Measurements from ENCODE around the gene SORCS3. TPM values are rescaled to one million over a fixed set of nuclear protein-coding genes. Genes with fewer than 3 reads are reported as not detected.

Gene SORCS3
- total RNA-seq, 1 donor from 2014 or later = not detected

- TF ChIP-seq CTCF (IDR thresholded peaks at IDR 0.05) = no peak
- CTCF ChIA-PET = no interaction called here
- POLR2A ChIA-PET = no interaction called here
- H3K27ac Mint-ChIP-seq = no peak overlapping the region
- DNase-seq = no peak
- H3K27me3 Mint-ChIP-seq = peaks cover 3% of the 10 kb centered on the region
- H3K4me3 Mint-ChIP-seq = no peak overlapping the region
- intact Hi-C loops (cut with micrococcal nuclease) = no loop called here
- no peaks in the 10 kb centered on the region for H3K4me1 Mint-ChIP-seq
- no peak for ATAC-seq (ENCODE audit: low read depth)
- H3K9me3 Mint-ChIP-seq = no peaks in the 10 kb centered on the region
- no peaks in the 10 kb centered on the region for H3K36me3 Mint-ChIP-seq (ENCODE audit: low read depth)
Observed at GRCh38 chr10:104937567-104937966, 296.5 kb downstream of the SORCS3 start.

GRCh38 chr10:104938031-104938430 is 296.9 kb downstream of the SORCS3 start:
- no peak for TF ChIP-seq CTCF (IDR thresholded peaks at IDR 0.05)
- no peak overlapping the region for H3K4me3 Mint-ChIP-seq
- intact Hi-C loops (cut with micrococcal nuclease) = no loop called here
- POLR2A ChIA-PET = no interaction called here
- no peak for ATAC-seq (ENCODE audit: low read depth)
- CTCF ChIA-PET = no interaction called here
- H3K36me3 Mint-ChIP-seq (ENCODE audit: low read depth) = no peaks in the 10 kb centered on the region
- H3K27ac Mint-ChIP-seq = no peak overlapping the region
- no peaks in the 10 kb centered on the region for H3K4me1 Mint-ChIP-seq
- H3K27me3 Mint-ChIP-seq = peaks cover 3% of the 10 kb centered on the region
- no peak for DNase-seq
- H3K9me3 Mint-ChIP-seq = no peaks in the 10 kb centered on the region

- CTCF ChIA-PET = no interaction called here
- DNase-seq = no peak
- ATAC-seq (ENCODE audit: low read depth) = no peak
- no peak for TF ChIP-seq CTCF (IDR thresholded peaks at IDR 0.05)
- intact Hi-C loops (cut with micrococcal nuclease) = no loop called here
- POLR2A ChIA-PET = no interaction called here
- Mint-ChIP-seq H3K9me3 (no peaks in the 10 kb centered on the region), H3K4me1 (no peaks in the 10 kb centered on the region), H3K36me3 (ENCODE audit: low read depth) (no peaks in the 10 kb centered on the region), H3K27me3 (no peaks in the 10 kb centered on the region), H3K27ac (no peak overlapping the region), H3K4me3 (no peak overlapping the region)
Observed at GRCh38 chr10:104941662-104942061, 300.6 kb downstream of the SORCS3 start.

DNA sequence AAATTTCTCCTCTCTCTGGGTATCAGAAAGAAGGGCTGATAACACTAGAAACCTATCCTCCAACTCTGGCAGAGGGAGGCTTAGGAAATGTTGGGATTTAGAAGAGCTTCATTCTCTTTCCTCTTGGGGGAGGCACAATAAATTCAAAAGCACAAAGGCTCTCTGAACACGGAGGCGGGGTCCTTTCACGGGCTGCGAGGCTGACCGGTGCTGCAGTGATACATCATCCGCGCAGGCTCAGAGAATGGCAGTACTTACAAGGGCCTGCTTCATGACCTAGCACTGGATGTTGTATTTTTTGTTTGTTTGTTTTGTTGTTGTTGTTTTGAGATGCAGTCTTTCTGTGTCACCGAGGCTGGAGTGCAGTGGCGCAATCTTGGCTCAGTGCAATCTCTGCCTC is 306.2 kb downstream of the SORCS3 start:
- no peaks in the 10 kb centered on the region for H3K27me3 Mint-ChIP-seq
- no peaks in the 10 kb centered on the region for H3K9me3 Mint-ChIP-seq
- DNase-seq = no peak
- CTCF ChIA-PET = no interaction called here
- no peak for ATAC-seq (ENCODE audit: low read depth)
- H3K4me1 Mint-ChIP-seq = no peaks in the 10 kb centered on the region
- intact Hi-C loops (cut with micrococcal nuclease) = no loop called here
- no peak overlapping the region for H3K4me3 Mint-ChIP-seq
- POLR2A ChIA-PET = no interaction called here
- TF ChIP-seq CTCF (IDR thresholded peaks at IDR 0.05) = no peak
- no peaks in the 10 kb centered on the region for H3K36me3 Mint-ChIP-seq (ENCODE audit: low read depth)
- no peak overlapping the region for H3K27ac Mint-ChIP-seq

DNA sequence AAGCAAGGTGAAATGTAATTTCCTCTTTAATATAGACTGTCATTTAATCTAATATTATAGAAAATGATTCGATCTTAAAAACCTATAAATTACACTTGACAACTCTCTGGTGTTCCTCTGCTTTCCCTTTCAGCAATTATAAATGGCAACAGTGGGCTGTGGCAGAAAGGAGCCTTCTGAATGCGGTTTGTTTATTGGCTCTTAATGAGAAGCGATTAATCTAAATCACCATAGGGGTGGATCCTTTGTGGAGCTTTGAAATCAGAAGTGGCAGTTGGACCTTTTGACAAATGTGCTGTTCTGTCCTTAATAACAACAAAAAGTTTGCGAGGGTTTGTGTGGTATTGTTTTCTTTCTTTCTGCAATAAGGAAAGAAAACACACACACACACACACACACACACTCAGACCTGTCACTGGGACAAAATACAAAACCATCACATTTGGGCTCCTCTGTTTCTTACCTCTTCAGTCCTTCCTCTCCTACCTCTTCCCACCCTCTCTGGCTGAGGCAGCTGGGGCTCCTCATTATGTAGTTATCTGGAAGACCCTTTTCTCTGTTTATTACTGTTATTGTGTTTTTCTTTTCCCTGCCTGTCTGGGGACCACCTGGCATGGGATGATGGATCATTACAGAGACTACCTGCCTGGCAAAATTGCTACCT is 316.2 kb downstream of the SORCS3 start:
- no peak overlapping the region for H3K27ac Mint-ChIP-seq
- H3K36me3 Mint-ChIP-seq (ENCODE audit: low read depth) = no peaks in the 10 kb centered on the region
- peaks cover under 1% of the 10 kb centered on the region for H3K9me3 Mint-ChIP-seq
- DNase-seq (no peak), ATAC-seq (ENCODE audit: low read depth) (no peak)
- intact Hi-C loops (cut with micrococcal nuclease) = no loop called here
- H3K27me3 Mint-ChIP-seq = no peaks in the 10 kb centered on the region
- H3K4me1 Mint-ChIP-seq = no peaks in the 10 kb centered on the region
- POLR2A ChIA-PET = no interaction called here
- CTCF ChIA-PET = no interaction called here
- TF ChIP-seq CTCF (IDR thresholded peaks at IDR 0.05) = no peak
- no peak overlapping the region for H3K4me3 Mint-ChIP-seq
